Limb (tissue), 2 donors: ENCODE measurements around the gene INKA1.
A peak's percentile ranks its signal among the peaks of the same experiment; 100 is the strongest.
"Not testable (repeated sequence)": the region's sequence is repeated elsewhere in the genome, so short reads cannot be mapped to it uniquely, and the experiment has no call there.

Experiments used
- DNase-seq, 2 donors: peaks; one replicate each; pipeline ENCODE4 v3.0.0-alpha.2; 2016; ENCODE audit errors: extremely low spot score in 2 of 2

The INKA1 gene

DNA sequence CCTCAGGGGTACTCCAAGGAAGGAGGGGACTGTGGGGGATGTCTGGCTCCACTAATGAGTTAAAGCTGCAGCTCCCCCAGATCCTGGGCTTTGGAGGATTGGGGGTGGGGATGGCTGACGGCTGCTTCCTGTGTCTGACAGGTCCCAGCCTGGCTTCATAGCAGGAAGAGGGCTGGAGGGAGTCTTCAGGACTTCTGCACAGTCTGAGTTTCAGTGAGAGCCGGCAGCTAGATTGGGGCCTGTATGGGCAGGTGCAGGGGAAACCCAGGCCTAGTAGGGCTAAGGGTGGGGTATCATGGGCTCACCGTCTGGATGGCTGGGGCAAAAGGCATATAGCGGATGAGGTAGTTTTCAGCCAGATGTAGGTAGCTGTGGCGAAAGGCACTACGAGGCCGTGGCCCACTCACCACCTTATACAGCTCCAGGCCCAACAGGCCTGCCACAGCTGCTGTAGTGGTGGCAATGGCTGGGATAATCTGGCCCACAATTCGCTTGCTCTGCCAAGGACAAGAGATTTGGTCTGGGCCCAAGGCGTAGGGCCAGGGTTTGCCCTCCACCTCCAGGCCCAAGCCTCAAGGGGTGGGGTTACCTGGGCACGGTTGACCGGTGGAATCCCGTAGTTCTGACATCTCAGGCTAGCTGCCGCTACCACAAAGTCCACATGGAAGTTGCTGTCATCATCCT lies 4.5 kb downstream of the INKA1 start:
- DNase-seq, result peak in 1 of 2 donors; percentile 42

DNA sequence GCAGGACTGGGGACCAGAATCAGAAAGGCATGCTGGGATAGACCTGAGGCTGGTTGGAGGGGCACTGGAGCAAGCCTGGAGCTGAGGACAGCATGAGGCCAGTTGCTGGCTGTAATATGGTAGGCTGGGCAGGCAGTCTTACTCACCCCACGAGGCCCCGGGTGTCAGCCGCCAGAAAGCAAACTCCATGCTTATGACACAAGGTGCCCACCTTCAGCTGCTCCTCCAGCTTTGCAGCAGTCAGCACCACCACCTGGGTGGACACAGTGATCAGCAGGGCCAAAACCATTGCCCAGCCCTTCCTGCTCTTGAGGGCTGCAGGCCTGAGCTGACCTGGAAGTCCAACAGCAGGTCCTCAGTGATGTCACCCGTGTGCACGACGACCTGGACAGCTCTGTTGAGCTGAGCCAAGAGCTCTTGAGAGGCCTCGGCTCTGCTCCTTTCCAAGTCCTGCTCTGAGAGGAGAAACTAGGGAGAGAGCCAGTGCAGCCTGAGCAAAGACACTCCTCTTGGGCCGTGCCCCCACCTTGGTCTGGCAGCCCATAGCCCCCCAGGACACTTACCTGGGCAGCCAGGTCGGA lies 9.9 kb downstream of the INKA1 start:
- no peak for DNase-seq

DNA sequence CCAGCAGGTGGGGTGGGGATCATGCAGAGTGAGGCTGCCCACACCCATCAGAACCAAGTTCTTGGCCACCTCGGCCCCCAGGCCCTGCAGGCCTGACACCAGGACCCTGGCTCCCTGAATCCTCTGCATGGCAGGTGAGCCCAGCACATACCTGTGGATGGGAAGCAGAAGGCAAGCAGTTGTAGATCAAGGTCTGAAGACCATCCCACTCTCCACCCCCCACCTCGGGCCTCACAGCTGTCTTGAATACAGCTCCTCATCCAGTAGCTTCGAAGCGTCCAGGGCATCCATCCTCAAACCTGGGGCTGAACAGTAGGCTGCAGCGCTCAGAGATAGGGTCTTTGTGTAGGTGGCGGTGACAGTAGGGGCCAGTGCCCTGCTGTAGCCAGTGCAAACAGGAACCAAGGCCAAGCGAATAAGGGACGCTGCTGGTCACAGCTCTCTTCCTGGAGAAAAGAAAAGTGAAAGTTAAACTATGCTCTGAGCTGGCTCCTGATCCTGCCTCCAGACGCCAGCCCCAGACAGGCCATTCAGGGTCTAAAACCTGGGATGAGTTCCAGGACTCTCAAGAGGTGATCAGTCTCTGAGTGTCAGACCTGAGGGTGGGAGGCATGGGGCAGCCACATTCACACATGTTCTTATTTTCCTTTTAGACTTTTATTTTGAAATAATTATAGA lies 10.6 kb downstream of the INKA1 start, which contains the start of gene UBA7:
Gene UBA7 (minus strand): TSS at position 457 of the 678 bp plus-strand sequence. CDS start 166 bp downstream, at position 291.
- peak in 1 of 2 donors; percentile 43 for DNase-seq

DNA sequence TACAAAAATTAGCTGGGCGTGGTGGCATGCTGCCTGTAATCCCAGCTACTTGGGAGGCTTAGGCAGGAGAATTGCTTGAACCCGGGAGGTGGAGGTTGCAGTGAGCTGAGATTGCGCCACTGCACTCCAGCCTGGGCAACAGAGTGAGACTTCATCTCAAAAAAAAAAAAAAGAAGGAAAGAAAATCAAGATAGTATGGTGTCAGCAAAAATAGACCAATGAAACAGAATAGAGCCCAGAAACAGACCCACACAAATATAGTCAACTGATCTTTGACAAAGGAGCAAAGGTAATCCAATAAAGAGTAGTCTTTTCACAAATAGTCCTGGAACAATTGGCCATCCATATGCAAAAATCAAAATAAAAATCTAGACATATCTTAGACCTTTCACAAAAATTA lies 20.1 kb downstream of the INKA1 start:
- not testable (repeated sequence) for DNase-seq

DNA sequence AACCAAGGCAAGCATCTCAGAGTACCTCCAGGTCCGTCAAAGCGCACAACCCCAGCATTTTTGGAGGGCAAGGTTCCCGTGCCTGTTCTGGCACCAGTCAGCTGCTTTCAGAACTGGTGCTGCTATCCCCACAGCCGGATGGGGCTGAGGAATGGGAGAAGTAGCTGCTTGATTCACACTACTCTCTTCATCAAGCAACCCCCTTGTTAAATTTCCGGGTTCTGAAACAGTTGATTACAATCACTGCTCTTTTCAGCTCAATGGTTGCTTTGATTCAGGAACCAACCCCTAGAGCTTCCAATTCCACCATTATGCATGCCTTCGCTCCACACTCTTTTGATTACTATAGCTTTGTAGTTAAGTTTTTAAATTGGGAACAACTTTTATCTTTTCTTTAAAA lies 23.0 kb downstream of the INKA1 start:
- no peak for DNase-seq

DNA sequence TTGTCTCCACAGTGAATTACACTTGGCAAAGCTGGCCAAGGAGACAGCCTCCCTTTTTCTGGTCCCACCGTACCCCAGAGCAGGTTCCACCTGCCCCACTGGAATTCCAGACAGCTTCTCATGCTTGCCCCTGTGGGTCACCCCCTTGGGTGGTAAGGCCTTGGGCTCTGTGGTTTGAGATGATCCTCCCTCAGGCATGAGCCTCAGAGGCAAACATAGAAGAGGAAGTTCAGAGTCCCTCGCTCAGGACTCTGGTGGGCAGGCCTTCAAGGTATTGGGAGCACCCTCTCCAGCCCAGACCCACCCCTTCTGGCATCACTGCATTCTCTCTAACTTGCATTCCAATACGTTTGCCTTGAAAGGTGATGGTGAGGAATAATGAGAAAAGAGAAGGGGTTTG lies 28.3 kb downstream of the INKA1 start:
- DNase-seq, result no peak

DNA sequence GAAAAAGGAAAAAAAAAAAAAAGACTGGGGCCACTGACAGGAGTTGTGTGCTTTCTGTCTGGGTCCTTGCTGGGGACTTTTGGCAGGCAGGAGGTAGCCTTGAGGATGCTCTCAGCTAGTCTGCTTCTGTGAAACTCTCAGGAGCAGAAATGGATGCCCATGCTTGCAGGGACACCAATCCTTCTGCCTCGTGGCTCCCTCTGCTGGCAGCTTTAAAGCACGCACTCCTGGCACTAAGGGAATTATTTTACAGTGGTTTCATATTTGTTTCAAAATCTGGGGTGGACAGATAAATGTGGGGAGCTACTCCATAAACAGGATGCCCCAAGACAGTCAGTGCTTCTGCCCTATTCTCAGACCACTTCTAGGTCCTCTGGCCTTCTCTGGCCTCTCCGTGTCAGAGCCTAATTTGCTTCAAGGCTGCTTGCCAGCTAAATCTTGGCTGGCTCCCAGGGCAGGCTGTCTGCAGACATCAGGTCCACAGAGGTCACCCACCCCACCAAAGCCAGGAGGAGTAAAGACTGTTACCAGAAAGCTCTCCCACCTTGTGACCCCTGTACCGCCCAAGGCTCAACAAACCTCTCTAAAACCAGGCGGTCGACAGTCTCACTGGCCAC lies 36.2 kb downstream of the INKA1 start:
- peak; percentile 82 to 86 for DNase-seq

DNA sequence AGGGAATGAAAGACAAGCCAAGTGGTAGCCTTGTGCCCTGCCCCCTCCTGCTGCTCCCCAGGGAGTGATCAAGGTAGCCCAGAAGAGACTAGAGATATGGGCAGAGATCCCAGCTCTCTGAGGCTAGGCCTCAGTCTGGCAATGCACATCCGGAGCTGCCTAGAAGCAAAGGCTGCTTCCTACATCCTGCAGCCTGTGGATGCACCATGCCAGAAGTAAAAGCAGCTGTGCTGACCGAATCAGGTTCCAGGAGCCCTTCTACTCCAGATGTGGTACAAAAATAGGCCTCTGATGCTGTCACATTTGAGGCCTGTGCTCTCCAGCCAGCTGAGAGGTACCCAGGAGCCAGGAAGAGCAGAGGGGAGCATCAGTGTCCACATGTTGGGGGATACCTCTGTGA lies 37.3 kb downstream of the INKA1 start:
- DNase-seq, result peak in 1 of 2 donors; percentile 24

DNA sequence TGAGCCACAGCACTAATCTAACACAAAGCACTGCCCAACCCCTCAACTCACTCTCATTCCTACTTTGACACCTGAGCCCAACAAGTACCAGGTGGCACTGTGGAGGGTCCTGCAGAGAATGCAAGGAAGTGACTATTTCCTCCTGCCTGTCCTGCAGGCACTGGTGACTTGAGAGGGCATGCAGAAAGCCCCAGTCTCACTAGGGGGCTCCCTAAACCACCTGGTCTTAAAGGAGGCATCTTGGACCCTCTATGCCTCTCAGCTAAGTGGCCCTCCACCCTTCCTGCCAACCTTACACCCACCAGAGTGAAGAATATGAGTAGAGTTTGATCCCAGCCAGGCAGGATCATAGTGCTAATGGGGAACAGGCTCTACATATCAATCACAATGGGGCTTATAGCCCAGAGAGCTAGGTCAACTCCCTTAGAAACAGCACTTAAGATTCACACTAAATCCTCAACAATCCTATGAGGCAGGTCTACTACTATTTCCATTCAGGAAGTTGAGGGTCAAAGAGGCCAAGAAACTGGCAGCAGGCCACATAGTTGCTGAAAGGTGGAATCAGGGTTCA lies 38.1 kb downstream of the INKA1 start:
- no peak for DNase-seq

DNA sequence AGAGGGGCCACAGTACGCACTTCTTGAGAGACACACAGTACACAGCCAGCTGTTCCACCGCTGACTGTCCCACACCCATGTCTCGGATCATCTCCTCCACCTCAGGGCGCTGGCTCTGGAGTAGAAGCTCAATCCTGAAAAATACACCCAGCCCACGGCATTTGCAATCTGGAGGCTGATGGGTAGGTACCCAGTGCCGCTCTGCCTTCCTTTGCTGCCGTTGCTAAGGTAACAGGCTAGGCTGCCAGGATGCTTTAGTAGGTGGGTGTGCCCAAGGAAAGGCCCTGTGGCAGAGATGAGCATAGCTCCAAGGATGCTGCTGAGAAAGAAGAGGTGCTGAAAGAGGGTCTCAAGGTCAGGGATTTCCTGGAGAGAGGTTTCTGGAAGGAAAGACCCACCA lies 38.7 kb downstream of the INKA1 start:
- DNase-seq, result no peak

DNA sequence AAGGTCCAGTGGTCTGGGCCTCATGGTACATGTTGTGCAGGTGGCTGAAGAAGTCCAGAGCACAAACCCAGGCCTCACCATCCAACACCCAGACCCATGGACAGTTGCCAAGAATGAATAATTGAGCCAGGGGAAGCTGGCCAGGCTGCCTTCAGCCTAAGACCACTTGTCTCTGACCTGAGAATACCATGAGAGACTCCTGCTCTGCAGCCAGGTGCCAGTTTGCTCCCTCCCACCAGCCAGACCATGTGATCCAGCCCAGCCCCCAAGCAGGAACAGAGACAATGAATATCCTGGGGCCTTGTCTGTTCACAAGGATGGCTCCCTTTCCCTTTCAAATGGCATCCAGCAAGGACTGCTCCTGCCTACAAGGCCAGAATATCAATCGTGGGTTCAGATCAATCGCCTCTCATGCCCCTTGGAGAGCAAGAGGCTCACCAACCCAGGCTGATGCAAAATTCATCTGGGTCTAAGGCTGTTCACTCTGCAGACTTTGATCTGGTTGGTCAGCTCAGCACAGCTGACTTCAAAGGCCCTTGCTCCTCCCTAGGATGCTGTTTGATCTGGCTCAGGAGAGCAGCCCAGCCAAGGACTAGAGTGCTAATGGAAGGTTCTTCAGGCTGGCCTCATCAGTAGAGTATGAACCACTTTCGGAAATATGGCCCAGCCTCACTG lies 39.9 kb downstream of the INKA1 start:
- DNase-seq, result no peak

DNA sequence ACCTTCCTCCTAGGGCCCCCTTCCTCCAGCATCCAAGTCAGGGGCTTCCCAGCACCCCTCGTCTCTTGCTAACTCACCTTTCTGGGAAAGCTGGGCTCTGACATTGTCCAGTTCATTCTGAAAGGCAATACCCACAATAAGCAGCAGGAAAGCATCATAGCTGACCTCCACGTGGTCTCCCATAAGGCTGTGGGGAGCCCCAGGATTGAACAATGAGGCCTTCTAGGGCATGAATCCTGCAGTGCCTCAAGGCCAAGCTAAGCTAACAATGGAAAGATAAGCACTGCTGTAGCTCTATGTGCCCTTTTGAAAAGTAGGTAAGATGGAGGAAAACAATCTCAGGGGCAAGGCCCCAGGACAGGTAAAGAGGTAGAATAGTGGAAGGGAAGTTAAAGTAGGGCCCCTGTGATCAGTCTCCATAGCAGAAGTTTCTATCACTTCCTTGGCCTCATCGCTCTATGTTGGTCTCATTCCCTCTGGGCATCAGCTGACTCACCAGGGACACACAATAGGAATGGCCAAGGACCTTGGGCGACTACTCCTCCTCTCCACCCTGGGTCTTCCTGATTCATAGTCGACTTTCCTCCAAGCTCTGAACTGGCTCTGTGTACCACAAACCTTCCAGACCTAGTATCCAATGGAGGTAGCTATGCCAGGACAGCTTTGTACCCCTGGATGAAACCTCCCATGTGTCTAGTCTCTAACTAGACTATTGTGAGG lies 41.6 kb downstream of the INKA1 start:
- no peak for DNase-seq

DNA sequence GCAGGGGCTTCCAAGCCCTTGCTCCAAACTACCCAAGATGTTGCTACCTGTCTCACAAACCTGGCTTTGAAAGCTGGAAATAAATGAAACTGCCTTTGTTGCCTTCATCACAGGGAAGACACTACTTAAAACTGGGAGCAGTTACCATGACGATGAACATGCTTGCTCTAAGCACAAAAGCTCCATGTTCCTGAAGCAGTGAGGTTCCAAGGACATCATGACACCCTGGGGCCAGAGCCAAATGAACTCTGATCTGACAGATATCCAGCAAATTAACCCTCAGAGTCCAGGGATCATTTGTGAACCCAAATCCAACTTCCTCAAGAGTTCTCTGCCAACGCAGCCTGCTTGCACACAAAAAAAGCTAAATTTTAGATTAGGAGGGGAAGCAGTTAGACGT lies 42.6 kb downstream of the INKA1 start:
- no peak for DNase-seq
